RCC 7860 (cell line): ENCODE measurements around the gene CD300LG.
"Not testable (repeated sequence)": the region's sequence is repeated elsewhere in the genome, so short reads cannot be mapped to it uniquely, and the experiment has no call there.

ENCODE experiments used
- DNase-seq: peaks from one replicate; pipeline ENCODE4 v3.0.0-alpha.2; 2015; ENCODE audit warnings: low spot score
- FAIRE-seq: peaks from 2 replicates; lab custom pipeline; 2012; peaks lifted over from hg19 to GRCh38; lab: Jason Lieb, UNC

CD300LG gene, protein sequence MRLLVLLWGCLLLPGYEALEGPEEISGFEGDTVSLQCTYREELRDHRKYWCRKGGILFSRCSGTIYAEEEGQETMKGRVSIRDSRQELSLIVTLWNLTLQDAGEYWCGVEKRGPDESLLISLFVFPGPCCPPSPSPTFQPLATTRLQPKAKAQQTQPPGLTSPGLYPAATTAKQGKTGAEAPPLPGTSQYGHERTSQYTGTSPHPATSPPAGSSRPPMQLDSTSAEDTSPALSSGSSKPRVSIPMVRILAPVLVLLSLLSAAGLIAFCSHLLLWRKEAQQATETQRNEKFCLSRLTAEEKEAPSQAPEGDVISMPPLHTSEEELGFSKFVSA

DNA sequence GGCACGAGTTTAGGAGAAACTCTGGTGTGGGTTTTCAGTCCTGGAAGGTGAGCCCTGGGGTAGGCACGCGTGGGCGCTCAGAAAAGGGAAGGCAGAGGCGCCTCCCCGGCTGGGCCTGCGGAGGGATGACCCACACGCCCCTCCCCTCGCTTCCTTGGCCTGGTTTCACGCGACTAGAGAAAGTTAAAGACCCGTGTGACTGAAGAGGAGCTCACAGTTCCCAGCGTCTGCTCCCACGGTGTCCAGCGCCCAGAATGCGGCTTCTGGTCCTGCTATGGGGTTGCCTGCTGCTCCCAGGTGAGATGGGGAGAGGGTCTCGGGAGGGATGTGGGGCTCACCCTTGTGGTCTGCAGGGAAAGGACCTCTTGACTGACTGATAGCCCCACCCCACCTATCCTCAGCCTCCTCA, at the start of gene CD300LG:
Gene CD300LG (plus strand): TSS at position 214 of the 409 bp plus-strand sequence. CDS start 41 bp downstream, at position 255.
- FAIRE-seq (no peak), DNase-seq (no peak)

DNA sequence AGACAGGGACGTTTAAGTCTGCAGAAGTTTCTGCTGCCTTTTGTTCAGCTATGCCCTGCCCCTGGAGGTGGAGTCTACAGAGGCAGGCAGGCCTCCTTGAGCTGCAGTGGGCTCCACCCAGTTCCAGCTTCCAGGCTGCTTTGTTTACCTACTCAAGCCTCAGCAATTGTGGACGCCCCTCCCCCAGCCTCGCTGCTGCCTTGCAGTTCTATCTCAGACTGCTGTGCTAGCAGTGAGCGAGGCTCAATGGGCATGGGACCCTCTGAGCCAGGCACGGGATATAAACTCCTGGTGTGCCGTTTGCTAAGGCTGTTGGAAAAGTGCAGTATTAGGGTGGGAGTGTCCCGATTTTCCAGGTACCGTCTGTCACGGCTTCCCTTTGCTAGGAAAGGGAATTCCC, 49.0 kb upstream of the CD300LG start:
- not testable (repeated sequence) for FAIRE-seq

DNA sequence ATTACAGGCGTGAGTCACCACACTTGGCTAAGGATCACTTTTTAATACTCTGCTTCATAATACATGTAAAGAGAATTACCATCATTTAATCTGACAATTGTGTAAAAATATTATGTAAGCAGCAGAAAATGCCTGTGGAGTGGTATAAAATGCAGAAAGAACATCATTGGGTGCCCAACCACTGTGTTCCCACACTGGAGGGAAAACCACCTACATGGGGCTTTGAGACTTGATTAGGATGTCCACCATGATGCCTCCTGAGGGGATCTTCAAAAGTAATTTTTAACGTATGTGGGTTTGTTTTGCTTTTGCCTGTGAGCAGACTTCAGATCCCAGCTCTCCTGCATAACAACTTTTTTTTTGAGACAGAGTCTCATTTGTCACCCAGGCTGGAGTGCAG, 47.9 kb upstream of the CD300LG start:
- no peak for FAIRE-seq
- no peak for DNase-seq

More for the DNA sequence above, 49.0 kb upstream of the CD300LG start:
- DNase-seq: not testable (repeated sequence)

DNA sequence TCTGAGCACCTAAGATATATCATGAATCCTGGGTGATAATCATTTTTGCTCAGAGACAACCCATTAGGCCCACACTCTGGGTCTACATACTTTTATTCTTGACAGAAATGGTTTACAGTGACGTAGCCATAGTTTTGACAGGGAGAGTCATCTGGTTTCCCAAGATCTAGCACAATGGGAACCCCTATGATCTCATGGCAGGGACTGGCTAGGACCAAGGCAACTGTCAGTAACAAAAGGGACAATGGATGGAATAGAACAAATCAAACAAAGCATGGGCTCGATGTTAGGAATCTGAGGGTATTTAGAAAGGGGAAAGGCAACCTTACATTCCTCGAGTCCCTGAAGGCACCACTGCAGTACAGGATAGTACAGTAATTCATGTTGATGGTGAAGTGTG, 46.2 kb upstream of the CD300LG start:
- DNase-seq (no peak), FAIRE-seq (no peak)

DNA sequence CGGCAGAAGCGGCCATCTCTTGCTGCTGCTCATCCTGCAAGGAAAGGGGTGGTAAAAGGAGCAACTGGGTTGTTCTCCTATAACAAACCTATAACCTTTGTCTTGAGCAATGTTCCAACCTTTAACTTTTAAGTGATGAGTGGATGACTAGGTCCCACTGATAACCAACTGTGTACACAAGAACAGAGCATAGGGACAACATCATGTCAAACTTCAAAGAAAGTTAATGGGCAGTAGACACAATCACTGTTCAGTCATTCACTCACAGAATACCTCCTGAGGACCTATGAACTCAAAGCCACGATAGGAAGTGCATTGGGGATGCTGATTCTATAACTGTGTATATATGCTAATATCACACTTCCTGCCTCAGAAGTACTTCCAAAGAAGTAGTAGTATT, 45.1 kb upstream of the CD300LG start:
- FAIRE-seq: no peak
- no peak for DNase-seq

DNA sequence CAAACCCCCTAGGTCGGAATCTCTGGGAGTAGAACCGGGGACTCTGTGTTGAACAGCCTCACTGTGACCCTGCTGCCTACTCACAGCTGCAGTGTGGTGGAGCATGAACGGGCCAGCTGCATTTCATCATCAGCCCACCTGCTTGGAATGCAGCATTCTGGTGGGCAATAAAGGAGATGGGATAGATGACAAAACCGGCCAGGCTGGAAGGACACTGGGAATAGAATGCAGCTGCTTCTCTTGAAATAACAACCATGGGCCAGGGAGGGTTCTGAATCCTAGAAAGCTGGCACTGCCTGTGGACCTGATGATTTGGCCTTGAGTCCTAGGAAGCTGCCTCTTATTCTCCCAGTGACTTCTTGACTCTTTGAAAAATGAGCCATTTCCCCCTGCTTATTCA, 43.2 kb upstream of the CD300LG start:
- no peak for FAIRE-seq
- DNase-seq: no peak

DNA sequence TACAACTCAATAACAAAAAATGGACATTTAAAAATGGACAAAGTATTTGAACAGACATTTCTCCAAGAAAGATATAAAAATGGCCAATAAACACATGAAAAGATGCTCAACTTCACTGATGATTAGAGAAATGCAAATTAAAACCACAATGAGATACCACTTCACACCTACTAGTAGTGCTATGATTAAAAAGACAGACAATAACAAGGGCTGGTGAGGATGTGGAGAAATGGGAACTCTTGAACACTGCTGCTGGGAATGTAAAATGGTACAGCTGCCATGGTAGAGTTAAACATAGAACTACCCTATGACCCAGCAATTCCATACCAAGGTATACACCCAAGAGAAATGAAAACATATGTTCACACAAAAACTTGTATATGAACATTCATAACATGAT, 41.9 kb upstream of the CD300LG start:
- DNase-seq (no peak), FAIRE-seq (no peak)

DNA sequence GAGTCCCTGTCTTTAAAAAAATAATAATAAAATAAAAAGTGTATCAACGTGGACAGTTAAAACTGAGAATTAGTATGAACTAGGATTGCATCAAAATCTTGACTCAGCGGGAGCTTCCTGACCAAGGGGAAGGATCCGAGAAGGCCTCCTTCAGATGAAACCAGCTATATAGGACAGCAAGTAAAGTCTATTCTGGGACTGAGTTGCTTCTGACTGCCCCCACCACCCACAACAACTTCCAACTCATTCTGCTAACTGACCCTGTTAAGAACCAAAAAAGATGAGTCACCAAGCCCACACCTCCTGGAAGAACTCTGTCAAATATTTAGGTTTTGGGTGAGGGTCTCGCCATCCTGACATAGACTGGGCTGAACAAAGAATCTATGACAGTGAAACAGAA, 38.9 kb upstream of the CD300LG start:
- no peak for FAIRE-seq

DNA sequence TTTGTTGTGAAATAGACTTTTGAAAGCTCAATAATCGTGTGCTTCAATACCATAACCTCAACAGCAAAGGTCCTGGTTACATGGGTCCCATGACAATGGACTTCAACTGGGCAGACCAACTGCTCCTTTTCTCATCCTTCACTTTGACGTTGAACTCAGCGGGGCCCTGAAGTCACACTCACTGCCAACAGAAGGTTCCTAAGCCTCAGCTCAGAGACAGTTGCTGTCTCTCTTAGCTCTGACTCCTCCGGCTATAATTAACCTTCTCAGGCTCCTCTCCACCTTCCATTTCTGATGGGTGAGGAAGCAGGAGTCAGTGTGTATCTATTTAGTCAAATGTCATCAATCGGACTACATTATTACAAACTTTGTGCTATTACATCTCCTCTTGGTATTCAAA, 37.9 kb upstream of the CD300LG start:
- DNase-seq: no peak
- FAIRE-seq: no peak

More for the DNA sequence above, 38.9 kb upstream of the CD300LG start:
- DNase-seq: no peak

DNA sequence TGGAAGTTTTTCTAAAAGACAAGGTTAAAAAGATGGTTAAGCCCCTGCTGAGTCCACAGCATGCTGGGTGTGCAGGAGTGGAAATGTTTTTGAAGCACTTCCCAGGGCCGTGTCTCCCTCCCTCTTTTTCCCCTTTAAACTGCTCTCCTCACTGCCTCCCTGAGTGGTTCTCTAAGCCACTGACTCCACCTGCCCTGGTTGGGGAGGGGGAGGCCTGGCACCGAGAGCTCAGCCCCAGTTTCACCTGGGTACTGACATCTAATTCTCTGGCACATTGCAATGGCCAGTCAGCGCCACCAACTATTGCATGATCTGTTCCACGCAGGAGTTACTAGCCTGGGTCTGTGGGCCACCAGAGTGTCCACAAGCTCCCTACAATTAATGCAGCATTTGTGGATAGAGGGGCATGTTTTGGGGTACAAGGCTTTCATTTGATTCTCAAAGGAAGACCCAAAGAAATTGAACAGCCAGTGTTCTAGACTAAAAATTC, 36.7 kb upstream of the CD300LG start:
- no peak for FAIRE-seq

DNA sequence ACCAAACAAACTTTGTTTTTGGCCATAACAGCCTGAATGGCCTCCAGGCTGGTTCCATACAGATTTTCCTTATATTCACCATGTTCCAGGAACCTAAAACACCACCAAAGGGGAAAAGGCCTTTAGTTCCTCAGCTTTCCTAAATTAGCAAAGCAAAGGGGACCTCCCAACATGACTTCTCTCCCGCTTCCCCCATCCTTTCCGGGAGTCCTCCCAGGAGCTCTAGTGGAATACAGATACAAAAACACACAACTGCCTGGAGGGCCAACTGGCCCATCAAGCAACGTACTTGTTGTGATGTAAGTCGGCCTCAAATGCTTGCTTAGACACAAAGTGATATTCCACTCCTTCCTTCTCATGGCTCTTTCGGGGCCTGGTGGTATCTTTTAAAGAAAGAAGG, 36.2 kb upstream of the CD300LG start:
- FAIRE-seq (no peak), DNase-seq (no peak)

More for the DNA sequence above, 36.7 kb upstream of the CD300LG start:
- DNase-seq: no peak

DNA sequence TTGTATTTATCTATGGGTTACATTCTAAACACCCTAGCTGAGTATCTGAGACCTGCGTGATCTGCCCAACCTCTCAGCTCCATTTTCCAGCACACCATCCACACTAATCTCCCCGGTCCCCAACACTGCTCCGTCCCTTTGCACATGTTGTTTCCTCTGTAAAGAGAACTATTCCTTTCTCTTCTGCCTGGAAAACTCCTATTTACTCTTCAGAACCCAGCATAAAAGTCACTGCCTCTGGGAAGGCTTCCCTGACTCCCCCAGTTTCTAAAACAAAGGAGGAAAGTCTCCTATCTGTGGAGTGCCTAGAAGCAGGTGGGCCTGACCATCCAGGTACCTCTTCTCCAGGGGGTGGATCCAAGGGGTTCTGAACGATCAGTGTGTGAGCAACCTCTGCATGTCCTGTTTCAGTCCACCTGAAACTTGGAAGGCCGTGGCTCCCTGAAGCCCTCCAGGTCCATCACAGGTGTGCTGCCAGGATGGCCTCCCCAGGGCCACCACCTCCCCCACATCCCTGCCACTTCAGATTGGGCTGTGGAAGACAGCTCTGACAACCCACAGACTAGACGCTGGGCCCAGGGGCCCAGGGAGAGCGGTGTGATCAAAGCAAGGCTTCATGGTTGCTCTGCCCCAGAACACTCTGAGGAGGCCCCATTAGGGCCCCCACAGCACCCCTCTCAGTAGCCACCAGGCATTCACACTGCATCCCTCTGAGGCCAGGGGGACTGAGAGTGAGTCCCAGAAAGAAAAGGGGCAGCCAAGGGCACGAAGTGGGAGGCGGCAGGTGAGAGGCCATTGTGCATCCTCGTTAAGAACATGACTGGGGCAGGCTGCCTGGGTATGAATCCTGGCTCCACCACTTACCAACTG, 34.3 kb upstream of the CD300LG start:
- no peak for FAIRE-seq

DNA sequence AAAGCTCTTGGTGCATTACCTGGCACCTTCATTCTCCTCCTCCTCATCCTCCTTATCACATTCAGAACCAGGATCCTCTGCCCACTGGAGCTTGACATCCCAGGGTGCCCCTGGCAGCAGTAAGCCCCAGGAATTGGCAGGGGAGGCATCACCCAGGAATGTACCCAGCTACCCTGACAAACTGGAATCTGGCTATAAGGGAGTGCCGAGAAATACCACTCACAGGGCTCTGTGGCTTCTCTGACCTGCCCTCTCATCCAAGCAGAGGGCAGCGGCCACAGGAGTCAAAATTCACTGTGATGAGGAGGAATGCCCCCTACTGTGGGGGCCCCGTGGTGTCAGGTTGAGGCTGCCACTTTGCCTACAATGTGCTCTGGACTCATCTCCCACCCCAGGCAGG, 33.6 kb upstream of the CD300LG start:
- no peak for FAIRE-seq
- peak; percentile 36 for DNase-seq

More for the DNA sequence above, 34.3 kb upstream of the CD300LG start:
- DNase-seq: no peak

DNA sequence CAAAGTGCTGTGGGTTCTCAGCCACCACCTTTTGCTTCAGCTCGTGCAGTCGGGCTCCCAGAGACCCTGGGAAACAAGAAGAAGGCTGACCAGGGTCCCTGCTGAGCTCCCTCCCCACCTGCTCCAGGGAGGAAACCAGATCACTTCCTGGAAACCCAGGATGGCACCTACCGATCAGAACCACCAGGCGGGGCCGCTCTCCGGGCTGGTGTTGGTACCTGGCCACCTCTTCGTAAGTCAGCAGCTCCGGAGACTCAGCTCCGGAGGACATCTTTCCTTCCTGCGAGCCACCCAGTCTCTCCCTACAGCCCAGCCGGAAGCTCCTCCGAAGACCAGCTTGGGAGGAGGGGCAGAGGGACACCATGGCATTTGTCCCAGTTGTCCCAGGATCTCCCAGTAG, 33.0 kb upstream of the CD300LG start:
- no peak for FAIRE-seq
- DNase-seq: no peak

DNA sequence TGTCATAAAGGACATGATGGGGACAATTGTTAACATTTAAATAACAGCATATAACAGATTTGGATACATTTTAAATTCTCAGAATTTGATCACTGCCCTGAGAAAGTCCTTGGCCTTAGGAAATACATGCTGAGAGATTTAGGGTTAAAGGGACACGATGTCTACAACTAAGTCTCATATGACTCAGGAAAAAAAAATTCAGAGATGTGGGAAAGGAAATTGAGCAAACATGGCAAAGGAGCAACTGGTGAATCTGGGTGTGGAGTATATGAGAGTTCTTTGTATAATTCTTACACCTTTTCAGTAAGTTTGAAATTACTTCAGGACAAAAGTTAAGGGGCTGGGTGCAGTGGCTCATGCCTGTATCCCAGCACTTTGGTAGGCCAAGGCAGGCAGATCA, 32.3 kb upstream of the CD300LG start:
- FAIRE-seq: peak; percentile 69
- DNase-seq: peak; percentile 59

DNA sequence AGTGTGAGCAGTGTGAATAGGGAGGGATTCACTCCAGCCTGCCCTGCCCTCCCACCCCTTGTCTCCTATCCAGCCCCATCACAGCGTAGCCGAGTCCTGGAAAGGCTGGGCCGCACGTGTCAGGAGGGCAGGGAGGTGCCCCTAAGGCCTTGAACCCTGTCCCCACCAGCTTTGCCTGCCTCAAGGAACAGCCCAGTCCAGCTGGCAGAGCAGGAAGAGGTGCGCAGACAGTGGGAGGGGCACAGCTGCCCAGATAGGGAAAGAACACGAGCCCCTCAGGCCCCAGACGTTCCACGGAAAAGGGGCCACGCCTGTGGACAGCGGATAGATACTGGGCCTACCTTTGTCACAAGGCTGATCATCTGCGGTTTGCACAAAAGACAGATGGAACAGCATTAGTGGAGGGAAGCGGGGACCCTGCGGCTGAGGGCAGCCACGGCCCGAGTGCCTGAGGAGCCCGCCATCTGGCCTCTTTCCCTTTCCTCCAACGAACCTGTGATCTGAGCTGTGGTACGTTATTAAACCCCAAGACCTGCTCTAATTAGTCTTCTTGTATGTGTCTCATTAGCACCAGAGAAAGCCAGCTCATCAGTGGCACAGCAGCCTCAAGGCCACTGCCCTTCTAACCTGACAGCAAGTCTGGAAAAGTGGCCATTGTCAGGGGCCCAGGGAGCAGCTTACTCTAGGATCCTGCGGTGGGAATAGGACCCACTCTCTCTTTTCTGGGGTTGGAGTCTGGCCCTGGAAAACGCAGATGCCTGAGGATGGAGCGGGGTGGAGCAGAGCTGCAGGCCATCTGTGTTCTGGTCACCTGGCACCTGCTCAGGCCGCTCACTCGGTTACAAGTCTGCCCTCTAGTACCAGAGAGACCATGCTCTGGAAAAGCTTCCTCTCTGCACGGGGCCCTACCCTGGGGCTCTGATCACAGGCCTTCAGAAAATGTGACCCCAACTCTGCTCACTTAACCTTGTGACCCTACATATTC, 30.3 kb upstream of the CD300LG start:
- DNase-seq: no peak
- FAIRE-seq: no peak

DNA sequence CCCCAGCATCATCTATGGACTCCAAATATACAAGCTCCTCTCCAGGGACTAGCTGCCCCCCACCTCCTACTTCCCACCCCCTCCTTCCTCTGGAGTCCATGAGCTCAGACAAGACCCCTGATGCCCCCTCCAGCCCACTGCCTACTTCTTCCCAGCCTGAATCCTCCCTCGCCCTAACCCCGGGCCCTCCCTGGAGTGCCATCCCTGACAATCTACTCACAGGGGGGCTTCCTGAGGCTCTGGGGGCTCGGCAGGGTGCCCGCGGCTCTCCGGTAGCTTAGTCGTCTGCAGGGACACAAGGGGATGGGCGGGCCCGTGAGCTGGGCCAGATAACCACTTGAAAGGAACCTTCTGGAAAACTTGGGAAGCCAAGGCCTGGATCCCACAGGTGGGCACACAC, 29.1 kb upstream of the CD300LG start:
- FAIRE-seq (no peak), DNase-seq (no peak)

DNA sequence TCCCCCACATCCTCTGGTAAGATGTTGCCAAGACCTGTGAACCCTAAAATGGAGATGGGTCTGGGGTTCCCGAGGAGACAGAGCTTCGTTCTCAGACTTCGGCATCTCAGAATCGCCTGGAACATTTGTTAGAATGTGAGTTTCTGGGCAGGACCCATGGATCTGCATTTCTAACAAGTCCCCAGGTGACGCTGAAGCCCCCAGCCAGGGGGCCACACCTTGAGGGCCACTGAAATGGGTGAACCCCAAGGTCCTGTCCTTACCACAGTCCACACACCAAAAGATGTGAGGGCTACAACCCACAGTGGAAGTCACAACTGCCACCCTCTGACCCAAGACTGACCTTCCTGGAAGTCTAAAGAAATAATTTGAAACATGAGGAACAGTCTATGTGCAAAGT, 28.0 kb upstream of the CD300LG start:
- no peak for DNase-seq
- no peak for FAIRE-seq

DNA sequence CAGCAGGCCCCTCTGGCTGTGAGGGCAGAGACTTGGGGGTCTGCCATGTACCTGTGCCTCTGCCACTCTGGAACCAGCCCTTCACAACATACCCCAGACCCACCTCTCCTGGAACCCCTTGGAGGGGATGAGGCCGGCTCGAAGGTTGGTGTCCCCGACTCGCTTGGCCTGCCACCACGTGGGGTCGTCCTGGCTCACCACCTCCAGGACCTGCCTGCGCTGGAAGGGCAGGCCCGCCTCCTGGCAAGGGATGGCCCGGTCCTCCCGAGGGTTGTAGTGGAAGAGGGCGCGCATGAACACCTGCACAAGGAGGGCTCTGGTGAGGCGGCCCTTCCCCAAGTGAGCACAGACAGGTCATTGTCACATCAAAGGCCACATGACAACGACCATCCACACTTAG, 26.2 kb upstream of the CD300LG start:
- FAIRE-seq (no peak), DNase-seq (no peak)

DNA sequence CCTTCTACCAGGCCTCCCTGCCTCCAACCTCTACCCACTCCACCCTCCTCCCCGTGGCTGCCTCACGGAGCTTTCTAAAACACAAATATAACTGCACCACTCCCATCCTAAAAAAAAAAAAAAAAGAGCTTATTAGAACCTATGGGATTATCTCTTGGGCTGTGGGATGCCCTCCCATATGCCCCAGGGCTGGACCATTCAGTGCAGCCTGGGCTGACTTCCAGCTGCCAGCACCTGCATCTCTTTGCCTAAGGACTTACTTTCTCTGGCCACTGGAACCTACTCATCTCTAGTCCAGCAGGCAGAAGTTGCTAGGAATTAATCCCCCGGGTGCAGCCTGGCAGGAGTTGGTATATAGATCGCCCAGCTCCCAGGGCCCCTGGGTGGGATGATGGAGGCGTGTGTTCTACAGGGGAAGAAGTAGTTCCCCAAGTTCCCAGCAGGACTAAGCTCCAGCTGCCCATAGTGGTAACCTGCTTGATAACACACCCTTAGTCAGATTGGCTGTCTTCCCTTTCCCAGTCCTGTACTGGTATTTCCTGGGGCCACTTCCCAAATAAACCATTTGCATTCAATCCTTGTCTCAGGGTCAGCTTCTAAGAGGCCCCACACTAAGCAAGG, 24.3 kb upstream of the CD300LG start:
- FAIRE-seq: no peak
- DNase-seq: no peak
